HG03378 (cell line): ENCODE measurements around the gene DLG1.

Experiments
- ATAC-seq: cut with Tn5 transposase; IDR thresholded peaks from one replicate; pipeline ENCODE4 v1.9.1; 2021; ENCODE audit warnings: mild to moderate bottlenecking, moderate library complexity; ENCODE audit not compliant: unreplicated experiment

Gene DLG1

DNA sequence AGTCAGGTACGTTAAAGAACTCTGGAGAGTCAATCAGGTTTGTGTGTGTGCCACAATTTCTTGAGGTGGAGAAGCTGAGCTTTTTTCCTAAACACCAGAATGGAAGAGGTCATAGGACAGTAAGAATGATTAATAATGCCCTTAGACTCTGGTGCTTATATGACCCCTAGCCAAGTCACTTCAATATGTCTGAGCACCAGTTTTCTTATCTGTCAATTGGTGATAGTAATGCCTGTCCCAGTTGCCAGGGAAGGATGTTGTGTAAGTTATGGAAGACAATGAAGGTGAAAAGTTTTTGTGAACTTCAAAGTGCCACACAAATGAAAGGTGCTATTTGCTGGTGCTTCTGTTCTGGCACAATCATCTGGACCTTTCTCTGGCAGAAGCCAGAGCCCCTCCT lies 22.2 kb upstream of the DLG1 start:
- no peak for ATAC-seq

DNA sequence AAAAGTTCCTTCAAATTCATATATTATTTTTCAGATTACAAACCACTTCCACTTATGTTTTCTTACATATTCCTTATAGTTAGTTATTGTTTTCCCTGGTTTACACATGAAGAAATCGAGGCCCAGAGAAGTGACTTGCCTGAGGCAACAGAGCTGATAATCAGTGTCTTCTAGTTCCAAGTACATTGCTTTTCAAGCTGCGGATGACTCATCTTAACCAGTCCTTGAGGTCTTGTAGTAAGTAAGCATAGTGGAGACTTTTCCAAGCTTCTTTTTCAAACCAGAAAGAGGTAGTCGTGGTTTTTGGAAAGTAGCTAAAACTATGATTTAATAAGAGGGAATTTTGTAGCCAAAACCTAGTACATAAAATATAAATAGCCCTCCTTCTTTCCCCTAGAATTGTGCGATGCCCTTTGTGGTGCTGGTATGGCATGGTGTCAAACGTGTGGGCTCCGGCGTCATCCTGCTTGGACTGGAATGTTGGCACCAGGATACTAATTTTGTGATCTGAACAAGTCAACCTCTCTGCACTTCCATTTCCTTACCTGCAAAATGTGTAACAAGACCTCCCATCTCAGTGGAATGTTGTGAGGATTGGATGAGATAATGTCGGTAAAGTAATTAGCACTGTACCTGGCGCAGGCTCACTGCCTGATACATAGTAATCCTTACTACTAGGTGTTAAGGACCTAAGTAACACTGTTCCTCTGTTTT lies 19.0 kb upstream of the DLG1 start:
- no peak for ATAC-seq

DNA sequence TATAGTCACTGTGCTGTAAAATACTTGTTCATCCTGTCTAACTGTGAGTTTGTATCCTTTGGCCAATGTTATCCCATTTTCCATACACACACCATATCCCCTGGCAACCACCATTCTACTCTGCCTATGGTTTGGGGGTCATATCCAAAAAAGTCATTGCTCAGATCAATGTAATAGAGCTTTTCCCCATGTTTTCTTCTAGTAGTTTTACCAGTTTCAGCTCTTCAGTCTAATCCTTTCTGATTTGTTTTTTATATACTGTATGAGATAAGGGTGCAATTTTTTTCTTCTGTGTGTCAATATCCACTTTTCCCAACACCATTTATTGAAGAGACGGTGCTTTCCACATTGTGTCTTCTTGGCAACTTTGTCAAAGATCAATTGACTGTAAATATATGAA lies 14.0 kb upstream of the DLG1 start:
- no peak for ATAC-seq

DNA sequence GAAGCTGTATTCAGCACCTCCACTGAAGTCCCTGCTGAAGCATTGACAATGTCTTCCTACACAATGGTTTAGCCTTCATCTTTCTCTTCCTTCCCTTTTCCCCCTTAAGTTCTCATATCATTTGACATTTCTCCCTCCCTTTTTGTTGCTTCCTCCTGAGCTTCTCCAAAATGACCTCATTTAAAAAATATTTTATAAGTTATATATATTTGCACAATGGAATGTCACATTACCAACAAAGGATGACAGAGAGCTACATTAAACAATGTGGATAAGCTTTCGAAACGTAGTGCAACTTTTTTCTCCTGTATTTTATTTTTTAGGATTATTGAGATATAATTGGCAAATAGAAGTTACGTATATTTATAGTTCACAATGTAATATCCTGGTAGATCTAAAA lies 13.2 kb upstream of the DLG1 start:
- ATAC-seq: no peak

DNA sequence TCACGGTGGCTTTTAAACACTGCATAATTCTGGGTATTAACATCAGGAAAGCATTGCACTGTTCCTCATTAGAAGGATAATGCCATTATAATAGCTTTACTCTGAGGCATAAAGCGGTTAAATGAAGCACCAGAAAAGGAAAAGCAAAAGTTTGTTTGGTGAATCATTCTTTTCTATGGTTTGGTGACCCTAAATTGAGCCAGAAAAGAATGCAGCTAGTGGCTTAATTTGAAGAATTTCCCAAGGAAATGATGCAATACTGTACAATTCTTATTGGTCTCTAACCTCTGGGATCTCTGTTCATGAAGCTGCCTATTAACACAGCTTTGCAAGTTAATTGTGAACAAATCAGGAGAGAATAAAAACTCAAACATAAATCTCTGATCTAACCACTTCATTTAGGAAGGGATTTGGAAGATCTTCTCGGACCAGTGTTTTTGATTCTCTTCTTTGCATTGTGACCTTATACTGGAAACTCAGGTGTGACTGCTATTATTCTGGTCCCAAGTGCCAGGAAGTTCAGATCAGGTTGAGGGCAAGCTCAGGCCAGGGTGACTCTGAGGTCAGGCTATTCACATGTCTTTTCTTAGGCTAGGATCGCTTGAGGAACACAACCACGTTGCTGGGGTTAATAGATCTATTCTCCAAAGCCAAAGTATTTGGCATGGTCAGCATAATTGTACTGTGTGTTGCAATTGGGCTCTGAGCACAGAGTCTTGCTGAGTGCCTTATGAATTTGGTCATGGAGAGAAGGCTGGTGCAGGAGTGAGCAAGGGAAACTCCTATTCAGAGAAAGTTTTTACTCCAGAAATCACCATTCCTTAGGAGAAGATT lies 11.3 kb upstream of the DLG1 start:
- ATAC-seq: no peak

DNA sequence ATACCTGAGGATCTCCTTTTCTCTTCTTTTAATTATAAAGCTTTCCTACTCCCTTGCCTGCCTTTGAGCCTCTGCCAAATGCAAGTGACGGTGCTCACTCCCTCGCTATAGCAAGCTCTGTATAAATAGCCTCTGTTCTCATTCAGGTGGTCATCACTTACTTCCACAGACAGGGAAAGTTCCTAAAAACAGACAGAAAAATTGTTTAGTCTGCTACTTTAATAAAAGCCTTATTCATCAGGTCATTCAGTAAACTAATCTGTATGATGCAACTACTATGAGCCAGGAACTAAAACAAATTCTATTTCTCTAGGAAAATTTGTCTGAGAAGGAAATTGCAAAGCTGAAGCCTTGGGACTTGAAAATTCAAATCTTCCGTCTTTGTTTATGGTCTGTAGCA lies 10.2 kb upstream of the DLG1 start:
- ATAC-seq: no peak

DNA sequence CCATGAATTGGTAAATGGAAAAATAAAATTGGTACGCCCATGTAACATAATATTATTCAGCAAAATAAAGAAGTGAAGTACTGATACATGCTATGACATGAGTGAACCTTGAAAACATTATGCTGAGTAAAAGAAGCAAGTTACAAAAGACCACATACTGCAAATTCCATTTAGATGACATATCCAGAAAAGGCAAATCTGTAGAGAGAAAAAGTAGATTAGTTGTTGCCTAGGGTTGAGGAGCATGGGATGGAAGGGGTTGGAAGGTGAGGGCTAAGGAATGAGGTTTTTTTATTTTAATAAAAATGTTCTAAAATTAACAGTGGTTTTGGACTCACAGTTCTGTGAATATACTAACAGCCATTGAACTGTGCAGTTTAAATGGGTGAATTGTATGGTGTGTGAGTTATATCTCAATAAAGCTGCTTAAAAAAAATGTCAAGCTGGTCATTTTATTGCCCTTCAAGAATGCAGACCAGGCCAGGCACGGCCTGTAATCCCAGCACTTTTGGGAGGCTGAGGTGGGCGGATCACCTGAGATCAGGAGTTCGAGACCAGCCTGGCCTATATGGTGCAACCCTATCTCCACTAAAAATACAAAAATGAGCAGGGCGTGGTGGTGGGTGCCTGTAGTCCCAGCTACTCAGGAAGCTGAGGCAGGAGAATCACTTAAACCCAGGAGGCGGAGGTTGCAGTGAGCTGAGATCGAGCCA lies 8.1 kb upstream of the DLG1 start:
- no peak for ATAC-seq

DNA sequence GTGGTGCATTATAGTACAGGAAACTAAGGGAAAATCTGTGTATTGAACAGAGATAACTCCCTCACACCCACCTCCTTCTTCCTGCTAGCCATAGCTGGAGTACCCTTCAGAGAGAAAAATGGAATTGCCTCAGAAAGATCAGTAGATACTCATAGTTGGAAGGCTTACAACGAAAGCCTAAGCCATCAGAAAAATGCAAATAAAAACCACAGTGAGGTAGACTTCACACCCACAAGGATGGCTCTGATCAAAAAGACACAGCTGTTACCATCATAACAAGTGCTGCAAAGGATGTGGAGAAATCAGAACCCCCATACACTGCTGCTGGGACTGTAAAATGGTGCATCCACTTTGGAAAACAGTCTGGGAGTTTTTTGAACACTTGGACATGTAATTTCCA lies 7.4 kb upstream of the DLG1 start:
- ATAC-seq: peak; percentile 85

DNA sequence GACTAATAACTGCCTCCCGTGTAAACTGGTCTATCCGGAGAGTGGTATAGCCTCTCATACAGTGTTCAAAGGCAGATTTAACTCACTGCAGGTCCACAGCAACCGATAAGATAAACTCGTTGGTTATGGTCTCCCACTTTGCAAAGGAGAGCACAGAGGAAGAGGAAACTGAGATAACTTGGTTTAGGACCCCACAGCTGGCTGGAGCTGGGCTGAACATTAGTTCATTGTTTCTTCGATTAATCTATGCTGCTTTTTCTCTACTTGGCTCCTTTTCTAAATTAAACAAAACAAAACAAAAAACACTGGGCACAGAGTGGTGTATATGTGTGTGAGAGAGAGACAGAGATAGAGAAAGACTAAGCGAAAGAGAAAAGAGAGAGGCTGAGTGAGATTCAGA lies 5.0 kb upstream of the DLG1 start:
- ATAC-seq: no peak

DNA sequence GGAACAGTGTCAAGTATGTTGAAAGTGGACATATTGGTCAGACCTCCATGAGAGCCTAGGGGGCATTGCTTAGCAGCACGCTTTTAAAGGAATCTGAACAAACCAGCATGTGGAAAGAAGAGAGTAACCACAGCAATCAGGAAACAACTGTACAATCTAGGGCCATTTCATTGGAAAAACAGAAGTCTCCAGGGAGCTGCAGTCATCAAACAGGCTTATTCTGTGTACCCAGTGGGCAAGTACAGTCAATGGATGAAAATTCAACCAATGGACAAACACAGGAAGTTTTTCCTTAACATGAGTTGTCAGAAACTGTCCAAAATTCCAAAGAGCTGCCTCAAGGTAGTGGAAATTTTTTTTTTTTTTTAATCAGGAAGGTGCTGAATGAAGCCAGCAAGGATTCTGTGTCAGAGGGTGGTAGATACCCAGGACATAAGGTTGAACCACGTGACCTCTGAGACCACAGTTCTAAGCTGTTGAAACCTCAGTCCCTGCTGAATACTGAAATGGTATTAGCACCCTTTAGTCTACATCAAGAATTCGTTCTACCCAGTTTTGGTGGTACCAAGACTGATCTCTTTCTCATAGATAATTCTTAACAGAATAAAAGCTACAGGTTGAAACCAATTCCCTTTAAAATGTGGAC lies 4.4 kb upstream of the DLG1 start:
- ATAC-seq: no peak

DNA sequence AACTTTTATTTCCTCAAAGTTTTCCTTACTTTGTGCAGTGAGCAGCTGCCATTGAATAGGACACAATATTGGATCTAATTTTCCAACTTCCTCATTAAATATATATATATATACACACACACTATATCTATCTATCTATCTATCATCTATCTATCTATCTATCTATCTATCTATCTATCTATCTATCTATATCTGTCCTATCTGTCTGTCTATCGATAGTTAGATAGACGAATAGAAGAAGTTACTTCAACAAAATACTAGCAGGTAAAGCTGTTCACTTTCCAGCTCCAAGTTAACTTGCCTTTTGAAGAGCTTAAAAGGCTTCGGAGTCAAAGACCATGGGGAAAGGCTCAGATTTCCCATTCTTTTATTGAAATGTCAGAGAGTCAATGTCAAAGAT lies 3.6 kb upstream of the DLG1 start:
- no peak for ATAC-seq

DNA sequence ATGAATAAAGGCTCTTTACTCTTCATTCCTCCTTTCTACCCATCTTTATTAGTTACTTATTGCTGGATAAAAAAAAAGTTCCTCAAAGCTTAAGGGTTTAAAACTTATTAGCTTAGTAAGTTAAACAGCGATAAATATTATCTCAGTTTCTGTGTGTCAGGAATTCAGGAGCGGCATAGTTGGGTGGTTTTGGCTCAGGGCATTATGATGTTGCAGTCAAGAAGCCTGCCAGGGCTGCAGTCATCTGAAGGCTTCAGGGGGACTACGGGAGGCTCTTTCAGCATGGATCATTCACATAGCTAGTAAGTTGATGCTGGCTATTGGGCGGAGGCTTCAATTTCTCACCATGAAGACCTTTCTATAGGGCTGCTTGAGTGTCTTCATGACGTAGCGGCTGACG lies 1.9 kb upstream of the DLG1 start:
- ATAC-seq: no peak

DNA sequence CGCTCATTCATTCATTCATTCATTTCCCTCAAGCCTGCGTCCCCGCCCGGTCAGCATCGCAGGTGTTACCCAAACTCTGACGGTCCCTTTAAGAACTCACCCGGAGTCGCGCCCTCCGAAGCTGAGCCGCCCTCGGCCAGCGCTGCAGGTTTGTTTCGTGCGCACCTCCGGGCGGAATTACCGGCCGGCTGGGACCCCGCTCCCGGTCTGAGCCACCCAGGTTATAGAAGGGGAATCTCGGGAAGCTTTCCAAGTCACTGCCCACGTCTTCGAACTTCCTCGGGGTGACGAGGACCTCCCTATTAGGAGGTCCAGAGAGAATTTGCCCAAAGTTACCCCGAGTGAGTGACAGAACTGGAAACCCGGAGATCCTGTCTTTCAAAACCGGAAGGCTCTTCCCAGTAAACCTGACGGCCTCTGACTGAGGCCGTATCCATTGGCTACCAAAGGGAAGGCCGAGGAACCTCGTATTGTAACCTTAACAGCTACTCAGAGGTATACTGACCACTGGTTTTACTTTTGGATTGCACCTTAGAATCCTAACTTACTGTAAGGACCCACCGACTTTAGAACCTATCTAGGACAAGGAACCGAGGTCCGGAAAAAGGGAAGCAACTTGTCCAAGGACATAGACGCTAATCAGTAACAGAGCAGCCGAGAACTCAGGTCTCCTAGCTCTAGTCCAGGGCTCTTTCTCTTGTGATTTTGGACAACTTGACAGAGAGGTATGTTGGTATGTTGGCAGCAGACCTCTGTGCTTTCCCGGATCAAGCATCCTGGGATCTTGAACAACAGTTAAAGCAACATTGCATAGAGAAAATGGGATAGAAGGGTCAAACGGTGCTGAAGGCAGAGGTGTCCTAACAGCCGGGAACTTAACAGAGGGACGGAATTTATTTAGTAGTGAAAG lies 788 bp upstream of the DLG1 start:
- ATAC-seq: peak; percentile 25

DNA sequence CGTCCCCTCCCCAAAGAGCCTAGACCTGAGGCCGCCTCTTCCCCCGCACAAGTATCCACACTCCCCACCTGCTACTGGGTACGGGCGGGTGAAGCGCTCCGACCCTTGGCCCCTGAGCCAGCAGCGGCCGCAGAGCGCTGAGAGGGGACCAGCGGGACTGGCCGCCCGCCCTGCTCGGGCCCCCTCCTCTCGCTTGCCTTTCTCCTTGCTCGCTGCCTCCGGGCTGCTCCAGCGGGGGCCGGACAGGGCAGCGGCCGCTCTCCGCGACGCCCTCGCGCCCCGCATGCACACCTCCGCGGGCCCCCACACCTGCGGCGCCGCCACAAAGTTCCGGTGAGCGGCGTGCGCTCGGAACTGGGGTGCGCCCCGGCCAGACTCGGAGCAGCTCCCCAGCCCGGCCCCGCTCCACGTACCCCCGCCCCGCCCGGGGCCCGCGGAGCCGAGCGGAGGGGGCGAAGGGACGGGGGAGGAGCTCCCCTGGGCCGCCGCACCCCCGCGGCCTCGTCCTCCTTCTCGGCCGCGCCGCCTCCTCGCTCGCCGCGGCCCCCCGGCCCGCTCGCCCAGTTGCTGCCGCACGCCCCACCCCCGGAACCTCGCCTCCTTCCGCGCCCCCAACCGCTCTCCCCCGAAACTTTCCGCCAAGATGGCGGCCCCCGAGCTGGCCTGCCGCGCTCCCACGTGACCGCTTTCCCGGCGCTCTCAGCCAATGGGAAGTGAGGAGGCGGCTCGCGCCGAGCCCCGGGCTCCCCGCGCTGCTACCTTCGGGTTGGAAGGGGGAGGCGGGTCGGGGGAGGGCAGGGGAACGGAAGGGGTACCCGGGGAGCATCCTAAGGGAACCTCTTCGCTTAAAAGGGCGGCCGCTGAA lies 704 bp downstream of the DLG1 start:
- ATAC-seq: peak; percentile 47

DNA sequence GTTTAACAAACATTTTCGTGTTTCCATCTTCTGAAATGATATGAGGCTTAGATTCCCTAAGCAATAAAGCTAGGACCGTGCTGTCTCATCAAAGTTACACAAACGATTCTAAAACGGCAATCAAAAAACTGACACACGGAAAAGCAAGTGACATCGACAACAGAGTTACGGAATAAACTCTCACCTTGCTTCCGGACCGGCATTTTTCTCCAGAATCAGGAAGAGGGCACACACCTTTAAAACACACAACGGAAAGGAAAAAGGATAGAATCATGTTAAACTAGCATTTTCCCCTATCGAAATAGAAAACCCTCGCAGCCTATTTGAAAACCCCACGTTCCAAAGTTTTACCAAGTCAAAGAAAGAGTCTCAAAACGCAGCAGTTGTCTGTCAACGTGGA lies 1.4 kb downstream of the DLG1 start:
- ATAC-seq: no peak

DNA sequence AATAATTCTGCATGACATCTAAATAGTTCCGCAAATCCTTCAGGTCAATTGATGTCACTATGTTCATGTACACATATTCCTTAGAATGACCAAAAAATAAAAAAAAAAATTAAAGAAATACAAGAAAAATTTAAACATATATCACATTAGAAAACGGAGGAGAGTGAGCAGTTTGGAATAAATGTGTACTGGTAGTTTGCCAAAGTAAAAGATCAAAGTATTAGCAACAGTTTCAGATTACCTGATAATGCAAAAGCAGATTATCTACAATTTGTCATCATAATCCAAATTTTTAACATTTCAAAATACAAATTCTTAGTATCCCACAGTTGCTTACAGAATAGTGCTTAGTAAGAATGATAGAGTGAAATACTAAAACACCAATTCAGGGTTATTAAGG lies 1.9 kb downstream of the DLG1 start:
- no peak for ATAC-seq

DNA sequence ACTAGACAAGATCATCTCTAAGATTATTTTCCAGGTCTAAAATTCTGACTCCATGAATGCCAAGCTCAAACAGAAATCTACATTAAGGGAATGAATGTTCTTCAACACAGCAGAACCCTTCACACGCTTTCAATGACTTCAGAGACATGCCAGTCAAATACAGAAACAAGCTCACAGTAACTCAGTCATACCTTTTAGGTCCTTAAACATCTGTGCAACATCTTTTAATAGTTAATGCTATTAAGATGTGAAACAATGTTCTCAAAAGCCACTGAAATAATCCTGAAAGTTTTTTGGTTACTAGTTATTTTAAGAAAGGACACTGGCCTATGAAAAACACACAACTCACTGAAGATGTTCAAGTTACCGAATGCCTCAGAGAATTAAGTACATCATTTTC lies 2.5 kb downstream of the DLG1 start:
- no peak for ATAC-seq

DNA sequence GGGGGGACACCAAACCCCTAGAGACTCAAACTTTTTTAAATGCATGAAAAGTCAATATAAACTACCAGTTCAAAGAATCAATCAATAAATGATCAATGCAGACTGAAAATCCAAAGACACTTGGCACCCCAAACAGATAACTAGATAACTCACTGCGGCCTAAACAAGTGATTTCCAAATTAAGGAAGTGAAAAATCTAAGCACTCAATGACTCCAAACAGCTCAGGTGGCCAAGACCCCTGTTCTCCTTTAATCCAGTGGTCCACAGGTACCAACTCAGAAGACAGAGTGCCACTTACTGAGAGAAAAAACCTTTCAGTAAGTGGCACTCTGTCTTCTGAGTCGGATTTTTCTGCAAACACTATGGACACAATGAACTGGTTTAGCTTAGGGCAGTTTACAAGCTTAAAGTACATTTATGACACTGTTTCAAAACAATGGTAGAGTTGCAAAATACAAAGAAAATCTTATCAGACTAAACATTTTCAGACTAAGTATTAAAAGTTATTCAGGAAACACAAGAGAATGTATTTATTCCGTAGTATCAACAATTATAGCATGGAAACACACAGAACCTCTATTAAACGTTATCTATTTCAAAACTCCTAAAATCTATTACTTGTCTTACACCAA lies 4.7 kb downstream of the DLG1 start:
- ATAC-seq: no peak

DNA sequence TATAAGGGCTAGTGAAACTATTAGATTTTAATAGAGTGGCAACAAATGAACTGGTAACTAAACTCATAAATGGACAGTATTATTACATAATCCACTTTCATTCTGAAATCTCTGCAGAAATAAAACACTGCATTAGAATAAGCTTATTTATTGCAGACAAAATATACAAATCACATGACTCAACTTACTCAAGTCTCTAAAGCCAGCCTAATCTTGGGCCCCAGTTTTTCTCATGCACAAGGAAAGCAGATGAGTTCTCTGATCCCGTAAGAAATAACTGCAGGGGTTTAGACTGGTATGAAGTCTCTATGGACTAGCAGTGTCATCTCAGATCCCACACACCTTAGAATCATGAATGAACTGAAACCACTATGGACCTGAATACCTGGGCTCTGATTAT lies 5.8 kb downstream of the DLG1 start:
- ATAC-seq: no peak
